OCI-LY3 (cell line): ENCODE measurements around the gene SASH1.

ENCODE experiments used
- H2AFZ ChIP-seq: fragments of 200-600, 300-600 bp; shearing (Covaris generic); 2 replicates; pipeline ENCODE4 v1.6.0; 2014; ENCODE audit warnings: antibody characterized with exemption, low read depth, low read length
- H3K27ac ChIP-seq: fragments of 200-600, 300-600 bp; sonication (generic); 2 replicates; pipeline ENCODE4 v1.5.1; 2014; ENCODE audit warnings: mild to moderate bottlenecking, low read length, moderate library complexity, mixed read lengths
- H3K27me3 ChIP-seq: fragments of 200-600, 300-600 bp; sonication (generic); 2 replicates; pipeline ENCODE4 v1.6.1; 2014; ENCODE audit warnings: low read depth, low read length, mixed read lengths
- H3K36me3 ChIP-seq: fragments of 200-600, 300-600 bp; sonication (generic); replicated peaks from 2 replicates; pipeline ENCODE3; 2014; ENCODE audit warnings: low read depth, low read length, mixed read lengths
- H3K4me1 ChIP-seq: fragments of 300-600, 200-600 bp; sonication (generic); 2 replicates; pipeline ENCODE4 v1.6.1; 2014; ENCODE audit warnings: low read length, mixed read lengths
- H3K4me2 ChIP-seq: fragments of 200-600, 300-600 bp; sonication (generic); 2 replicates; pipeline ENCODE4 v1.6.1; 2014; ENCODE audit warnings: low read length, mixed read lengths
- H3K4me3 ChIP-seq: fragments of 300-600, 200-600 bp; sonication (generic); 2 replicates; pipeline ENCODE4 v1.5.1; 2014; ENCODE audit warnings: antibody characterized with exemption, mild to moderate bottlenecking, low read length, moderate library complexity
- H3K79me2 ChIP-seq: fragments of 300-600, 200-600 bp; shearing (Covaris generic); 2 replicates; pipeline ENCODE4 v1.6.1; 2014; ENCODE audit warnings: mild to moderate bottlenecking, low read length, mixed read lengths
- H3K9ac ChIP-seq: fragments of 300-600, 200-600 bp; shearing (Covaris generic); 2 replicates; pipeline ENCODE4 v1.6.0; 2014; ENCODE audit warnings: mild to moderate bottlenecking, low read length, moderate library complexity
- H3K9me3 ChIP-seq: fragments of 200-600, 300-600 bp; shearing (Covaris generic); 2 replicates; pipeline ENCODE4 v1.6.1; 2014; ENCODE audit warnings: low read length, mixed read lengths; ENCODE audit not compliant: insufficient read depth
- H4K20me1 ChIP-seq: fragments of 200-600, 300-600 bp; sonication (generic); 2 replicates; pipeline ENCODE4 v1.6.1; 2016; ENCODE audit warnings: low read length, mixed read lengths; ENCODE audit not compliant: insufficient read depth
- CTCF ChIP-seq: fragments of 200-600, 300-600 bp; sonication (generic); IDR thresholded peaks from 2 replicates; pipeline ENCODE4 v1.5.1; 2014; ENCODE audit warnings: antibody characterized with exemption, low read length, low read depth
- EZH2phosphoT487 ChIP-seq: fragments of 200-600 bp; shearing (Covaris generic); IDR thresholded peaks from 2 replicates; pipeline ENCODE4 v1.6.1; 2018; ENCODE audit warnings: antibody characterized with exemption, mixed run types, low read depth

Gene SASH1

GRCh38 chr6:148322704-148323103 is 19.9 kb upstream of the SASH1 start:
- Histone ChIP-seq H2AFZ (no peak overlapping the region), H3K4me3 (no peak overlapping the region), H3K4me2 (no peak overlapping the region), H3K9ac (no peak overlapping the region), H4K20me1 (no peaks in the 10 kb centered on the region), H3K79me2 (no peaks in the 10 kb centered on the region), H3K27ac (no peak overlapping the region), H3K36me3 (no peaks in the 10 kb centered on the region), H3K9me3 (no peaks in the 10 kb centered on the region), H3K4me1 (peaks cover 5% of the 10 kb centered on the region; the same call in 1 of the 2 replicates), H3K27me3 (no peaks in the 10 kb centered on the region)
- TF ChIP-seq EZH2phosphoT487 (no peak), CTCF (no peak)

- Histone ChIP-seq H3K79me2 (no peaks in the 10 kb centered on the region), H3K36me3 (no peaks in the 10 kb centered on the region), H3K27ac (no peak overlapping the region), H3K4me2 (no peak overlapping the region), H3K4me3 (no peak overlapping the region), H3K9me3 (no peaks in the 10 kb centered on the region), H3K9ac (no peak overlapping the region), H3K27me3 (no peaks in the 10 kb centered on the region), H4K20me1 (no peaks in the 10 kb centered on the region), H3K4me1 (no peaks in the 10 kb centered on the region), H2AFZ (no peak overlapping the region)
- TF ChIP-seq CTCF = no peak
- TF ChIP-seq EZH2phosphoT487 = no peak
Measured at GRCh38 chr6:148323344-148323743, 19.3 kb upstream of the SASH1 start.

- Histone ChIP-seq H3K27me3 (no peaks in the 10 kb centered on the region), H3K27ac (no peak overlapping the region), H3K4me2 (no peak overlapping the region), H3K79me2 (no peaks in the 10 kb centered on the region), H4K20me1 (no peaks in the 10 kb centered on the region), H3K9ac (no peak overlapping the region), H3K9me3 (no peaks in the 10 kb centered on the region), H3K36me3 (no peaks in the 10 kb centered on the region), H2AFZ (no peak overlapping the region), H3K4me3 (no peak overlapping the region), H3K4me1 (no peaks in the 10 kb centered on the region)
- TF ChIP-seq EZH2phosphoT487 = no peak
- no peak for TF ChIP-seq CTCF
Measured at GRCh38 chr6:148324297-148324985, 18.2 kb upstream of the SASH1 start.

- no peaks in the 10 kb centered on the region for H3K27me3 ChIP-seq
- H3K4me2 ChIP-seq = no peak overlapping the region
- no peaks in the 10 kb centered on the region for H3K4me1 ChIP-seq
- no peaks in the 10 kb centered on the region for H4K20me1 ChIP-seq
- H3K36me3 ChIP-seq = no peaks in the 10 kb centered on the region
- no peaks in the 10 kb centered on the region for H3K9me3 ChIP-seq
- H3K27ac ChIP-seq = no peak overlapping the region
- H3K9ac ChIP-seq = no peak overlapping the region
- TF ChIP-seq EZH2phosphoT487 (no peak), CTCF (no peak)
- H3K4me3 ChIP-seq = no peak overlapping the region
- no peaks in the 10 kb centered on the region for H3K79me2 ChIP-seq
- H2AFZ ChIP-seq = no peak overlapping the region
Measured at GRCh38 chr6:148325316-148326068, 17.1 kb upstream of the SASH1 start.
